Measurements from ENCODE around the gene TMEM239. TPM values are rescaled to one million over a fixed set of nuclear protein-coding genes. Genes with fewer than 3 reads are reported as not detected.
"Not testable (repeated sequence)": the region's sequence is repeated elsewhere in the genome, so short reads cannot be mapped to it uniquely, and the experiment has no call there.

TMEM239 gene
- total RNA-seq = under 1 TPM in 1 of 3 donors, not detected in 2; under 0.01 TPM

DNA sequence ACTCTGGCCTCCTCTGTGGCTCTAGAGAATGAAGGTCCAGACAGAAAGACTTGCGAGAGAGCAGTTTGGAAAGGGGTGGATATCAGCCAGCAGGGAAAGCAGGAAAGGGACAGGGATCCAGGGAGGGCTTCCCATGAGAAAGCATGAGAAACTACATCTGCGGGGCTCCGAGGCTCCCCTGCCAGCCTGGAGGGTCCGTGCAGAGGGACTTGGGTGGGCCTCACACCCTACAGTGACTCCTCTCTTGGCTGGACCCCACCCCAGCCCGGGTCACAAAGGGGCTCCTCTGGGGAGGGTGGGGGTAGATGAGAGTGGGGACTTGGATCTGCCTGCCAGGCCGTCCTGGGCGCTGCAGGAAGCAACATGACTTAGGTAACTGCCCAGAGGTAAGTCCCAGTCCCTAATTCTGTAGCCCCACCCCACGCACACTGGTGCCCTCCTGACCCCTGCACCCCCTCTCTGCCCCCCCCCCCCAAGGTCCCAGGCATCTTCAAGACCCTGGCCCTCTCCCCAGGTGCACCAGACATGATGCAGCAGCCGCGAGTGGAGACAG, at the start of gene TMEM239:
TMEM239 (plus strand) TSS at position 335 of the 553 bp plus-strand sequence; CDS start at position 526, 191 bp downstream.
- Histone ChIP-seq H3K27ac (peak within 1 kb of the TSS; percentile 17 to 83), H3K36me3 (no peaks in the 10 kb centered on the region), H3K4me1 (no peaks in the 10 kb centered on the region), H3K27me3 (peaks cover 2 to 9% of the 10 kb centered on the region in 2 donors), H3K4me3 (no peak within 1 kb of the TSS), H3K9me3 (no peaks in the 10 kb centered on the region)
- intact Hi-C loops (cut with DNase I; ENCODE audit: low total_unique reads) = loop anchor here (5.0 kb wide), 1 partner anchor 874 kb away; no protein-coding TSS in a partner anchor
- TF ChIP-seq CTCF (IDR thresholded peaks at IDR 0.05) (no peak), POLR2AphosphoS5 (IDR thresholded peaks at IDR 0.05) (no peak), POLR2A (IDR thresholded peaks at IDR 0.05) (no peak)
- no peak for DNase-seq (ENCODE audit: low spot score in 2 of 2)

DNA sequence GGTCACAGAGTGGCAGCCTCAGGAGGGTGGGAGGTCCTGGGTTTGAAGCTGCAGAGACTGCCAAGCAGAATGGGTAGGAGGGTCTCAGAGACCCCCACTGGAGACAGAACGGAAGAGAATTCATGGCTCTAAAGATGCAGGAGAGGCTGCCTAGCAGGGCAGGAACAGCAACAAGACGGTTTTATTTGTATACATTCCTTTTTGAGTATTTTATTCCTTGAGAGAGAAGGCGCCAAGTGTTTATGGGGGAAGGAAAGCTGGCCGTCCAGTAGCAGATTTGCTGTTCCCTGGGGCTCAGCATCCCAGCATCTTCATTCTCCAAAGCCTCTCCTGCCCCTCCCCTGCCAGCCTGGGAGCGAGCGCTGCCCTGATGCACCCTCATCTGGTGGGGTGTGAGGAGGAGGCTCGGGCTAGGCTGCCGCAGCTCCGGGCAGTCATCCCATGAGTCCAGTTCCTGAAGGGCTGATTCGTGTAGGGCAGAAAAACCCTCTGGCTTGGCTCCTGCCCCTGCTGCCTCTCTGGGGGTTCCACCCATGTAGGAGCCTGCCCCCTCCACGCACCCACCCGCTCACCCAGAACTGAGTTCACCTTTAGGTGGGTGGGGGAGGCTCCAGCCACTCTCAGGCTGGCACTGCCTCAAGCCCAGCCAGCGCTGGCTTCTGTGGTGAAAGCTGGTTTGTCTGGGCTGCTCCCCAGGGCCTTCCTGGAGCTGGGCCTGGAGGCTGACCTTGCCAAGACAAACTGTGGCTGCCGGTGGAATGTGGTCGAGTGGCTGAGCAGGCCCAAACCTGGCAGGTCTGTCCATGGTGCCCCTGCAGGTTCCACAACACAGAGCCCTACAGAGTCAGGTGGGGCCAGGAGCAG, 48.2 kb upstream of the TMEM239 start:
- Histone ChIP-seq H3K9me3 (no peaks in the 10 kb centered on the region), H3K27ac (peak overlapping the region; percentile 45 to 75), H3K27me3 (no peaks in the 10 kb centered on the region), H3K4me1 (no peaks in the 10 kb centered on the region), H3K36me3 (no peaks in the 10 kb centered on the region), H3K4me3 (peak overlapping the region in 2 of 3 donors; percentile 28 to 32)
- peak; percentile 87 to 93 for DNase-seq (ENCODE audit: low spot score in 2 of 2)
- TF ChIP-seq POLR2AphosphoS5 (IDR thresholded peaks at IDR 0.05) (peak in 2 of 3 donors; percentile 49 to 57), CTCF (IDR thresholded peaks at IDR 0.05) (peak in 1 of 3 donors; percentile 18), POLR2A (IDR thresholded peaks at IDR 0.05) (no peak)
- intact Hi-C loops (cut with DNase I; ENCODE audit: low total_unique reads) = no loop called here

DNA sequence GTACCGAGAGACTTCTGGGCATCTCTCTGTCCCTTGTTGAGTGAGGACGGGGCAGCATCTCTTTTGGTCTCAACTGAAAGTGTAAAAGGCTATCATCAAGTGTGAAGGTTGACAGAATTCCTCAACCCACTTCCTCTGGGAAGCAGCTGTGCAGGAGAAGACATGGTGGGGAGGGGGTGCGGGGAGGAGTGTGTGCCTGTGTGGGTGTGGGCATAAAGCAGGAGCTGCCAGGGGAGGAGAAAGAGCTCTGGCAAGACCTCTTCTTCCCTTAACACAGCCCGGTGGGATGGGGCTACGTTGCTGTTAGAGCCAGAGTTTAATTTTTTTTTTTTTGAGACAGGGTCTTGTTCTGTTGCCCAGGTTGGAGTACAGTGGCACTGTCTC, 47.5 kb upstream of the TMEM239 start:
- Histone ChIP-seq H3K9me3 (no peaks in the 10 kb centered on the region), H3K27me3 (no peaks in the 10 kb centered on the region), H3K4me3 (peak overlapping the region in 1 of 3 donors; percentile 28), H3K4me1 (no peaks in the 10 kb centered on the region), H3K36me3 (no peaks in the 10 kb centered on the region), H3K27ac (peak overlapping the region; percentile 45 to 75)
- DNase-seq (ENCODE audit: low spot score in 2 of 2) = no peak
- intact Hi-C loops (cut with DNase I; ENCODE audit: low total_unique reads) = no loop called here
- no peak for TF ChIP-seq POLR2AphosphoS5 (IDR thresholded peaks at IDR 0.05)
- no peak for TF ChIP-seq POLR2A (IDR thresholded peaks at IDR 0.05)
- TF ChIP-seq CTCF (IDR thresholded peaks at IDR 0.05) = no peak

DNA sequence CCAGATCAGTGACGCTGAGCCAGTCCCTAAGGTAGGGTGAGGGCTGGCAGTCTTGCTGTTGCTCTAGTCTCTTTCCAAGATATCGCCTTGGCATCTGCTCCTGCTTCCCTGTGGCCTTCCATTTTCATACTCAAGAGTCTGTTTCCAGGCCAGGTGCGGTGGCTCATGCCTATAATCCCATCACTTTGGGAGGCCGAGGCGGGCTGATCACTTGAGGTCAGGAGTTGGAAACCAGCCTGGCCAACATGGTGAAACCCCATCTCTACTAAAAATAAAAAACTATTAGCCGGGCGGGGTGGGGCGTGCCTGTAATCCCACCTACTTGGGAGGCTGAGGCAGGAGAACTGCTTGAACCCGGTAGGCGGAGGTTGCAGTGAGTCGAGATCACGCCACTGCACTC, 46.1 kb upstream of the TMEM239 start:
- H3K4me1 ChIP-seq; H3K4me3 ChIP-seq; H3K36me3 ChIP-seq; H3K9me3 ChIP-seq; DNase-seq (ENCODE audit: low spot score in 2 of 2); H3K27ac ChIP-seq; intact Hi-C loops (cut with DNase I; ENCODE audit: low total_unique reads); H3K27me3 ChIP-seq: not testable (repeated sequence)

GRCh38 chr20:2771631-2772080, 44.5 kb upstream of the TMEM239 start:
- Histone ChIP-seq H3K4me1 (no peaks in the 10 kb centered on the region), H3K9me3 (no peaks in the 10 kb centered on the region), H3K27ac (no peak overlapping the region), H3K27me3 (no peaks in the 10 kb centered on the region), H3K36me3 (no peaks in the 10 kb centered on the region), H3K4me3 (no peak overlapping the region)
- no peak for TF ChIP-seq POLR2A (IDR thresholded peaks at IDR 0.05)
- TF ChIP-seq POLR2AphosphoS5 (IDR thresholded peaks at IDR 0.05) = no peak
- no peak for TF ChIP-seq CTCF (IDR thresholded peaks at IDR 0.05)
- intact Hi-C loops (cut with DNase I; ENCODE audit: low total_unique reads) = no loop called here
- no peak for DNase-seq (ENCODE audit: low spot score in 2 of 2)

All from breast epithelium (tissue), 4 donors.